H9 (cell line): Measurements from ENCODE around the gene DGCR2. TPM values are rescaled to one million over a fixed set of nuclear protein-coding genes. Genes with fewer than 3 reads are reported as not detected.

Source experiments
- DNase-seq: peaks from one replicate; pipeline ENCODE4 v3.0.0-alpha.2; 2017
- H2AFZ ChIP-seq: one replicate; pipeline ENCODE4 v1.6.1; 2013; ENCODE audit warnings: mild to moderate bottlenecking, low read length, control low read depth, moderate library complexity
- H2AK5ac ChIP-seq: 2 replicates; pipeline ENCODE4 v1.6.1; 2013; ENCODE audit warnings: low read length, control low read depth, mixed read lengths; ENCODE audit not compliant: insufficient read length
- H2BK120ac ChIP-seq: one replicate; pipeline ENCODE4 v1.6.1; 2013; ENCODE audit warnings: low read depth, mild to moderate bottlenecking, low read length, control low read depth, inconsistent platforms; ENCODE audit not compliant: poor library complexity, severe bottlenecking
- H2BK12ac ChIP-seq: 2 replicates; pipeline ENCODE4 v1.6.1; 2013; ENCODE audit warnings: low read length, control low read depth, mixed read lengths, low read depth; ENCODE audit not compliant: insufficient read length
- H2BK15ac ChIP-seq: 2 replicates; pipeline ENCODE4 v1.6.1; 2013; ENCODE audit warnings: low read depth, low read length, control low read depth
- H2BK20ac ChIP-seq: one replicate; pipeline ENCODE4 v1.6.1; 2013; ENCODE audit warnings: low read depth, mild to moderate bottlenecking, low read length, control low read depth, inconsistent platforms; ENCODE audit not compliant: poor library complexity, severe bottlenecking
- H2BK5ac ChIP-seq: 2 replicates; pipeline ENCODE4 v1.6.1; 2013; ENCODE audit warnings: low read length, control low read depth, mixed read lengths; ENCODE audit not compliant: insufficient read length
- H3K14ac ChIP-seq: 2 replicates; pipeline ENCODE4 v1.6.1; 2013; ENCODE audit warnings: low read length, control low read depth; ENCODE audit not compliant: insufficient read depth
- H3K18ac ChIP-seq: 2 replicates; pipeline ENCODE4 v1.6.1; 2013; ENCODE audit warnings: low read depth, mild to moderate bottlenecking, mixed read lengths, low read length, control low read depth; ENCODE audit not compliant: insufficient read length
- H3K23ac ChIP-seq: 2 replicates; pipeline ENCODE4 v1.6.1; 2013; ENCODE audit warnings: low read length, control low read depth, mixed read lengths, low read depth; ENCODE audit not compliant: insufficient read length
- H3K23me2 ChIP-seq: 2 replicates; pipeline ENCODE4 v1.6.1; 2013; ENCODE audit warnings: low read depth, mild to moderate bottlenecking, mixed read lengths, low read length, control low read depth; ENCODE audit not compliant: insufficient read length, poor library complexity, severe bottlenecking
- H3K27ac ChIP-seq: 2 replicates; pipeline ENCODE4 v1.5.1; 2013; ENCODE audit warnings: low read length, control low read depth, mixed read lengths, low read depth; ENCODE audit not compliant: insufficient read length
- H3K27me3 ChIP-seq: 2 replicates; pipeline ENCODE4 v1.6.1; 2013; ENCODE audit warnings: low read length, control low read depth, inconsistent platforms; ENCODE audit not compliant: insufficient read depth
- H3K4ac ChIP-seq: 2 replicates; pipeline ENCODE4 v1.6.1; 2013; ENCODE audit warnings: low read depth, mild to moderate bottlenecking, control low read depth, inconsistent platforms, low read length, moderate library complexity
- H3K4me1 ChIP-seq: 2 replicates; pipeline ENCODE4 v1.6.1; 2013; ENCODE audit warnings: low read length, control low read depth, inconsistent platforms; ENCODE audit not compliant: insufficient read depth
- H3K4me2 ChIP-seq: 2 replicates; pipeline ENCODE4 v1.6.1; 2013; ENCODE audit warnings: low read length, control low read depth, mixed read lengths; ENCODE audit not compliant: insufficient read length, insufficient read depth
- H3K56ac ChIP-seq: 2 replicates; pipeline ENCODE4 v1.6.1; 2013; ENCODE audit warnings: low read depth, mild to moderate bottlenecking, mixed read lengths, low read length, control low read depth; ENCODE audit not compliant: insufficient read length
- H3K79me1 ChIP-seq: 2 replicates; pipeline ENCODE4 v1.6.1; 2013; ENCODE audit warnings: low read depth, mild to moderate bottlenecking, moderate library complexity, low read length, control low read depth, inconsistent platforms; ENCODE audit not compliant: insufficient read depth, poor library complexity, severe bottlenecking
- H3K79me2 ChIP-seq: 2 replicates; pipeline ENCODE4 v1.6.1; 2013; ENCODE audit warnings: low read length, control low read depth, inconsistent platforms; ENCODE audit not compliant: insufficient read depth
- H3K9ac ChIP-seq: 2 replicates; pipeline ENCODE4 v1.6.1; 2013; ENCODE audit warnings: low read length, control low read depth, mixed read lengths; ENCODE audit not compliant: insufficient read length; ENCODE audit errors: extremely low read depth
- H3K9me3 ChIP-seq: one replicate; pipeline ENCODE4 v1.6.1; 2013; ENCODE audit warnings: low read depth, low read length, inconsistent platforms; ENCODE audit not compliant: control insufficient read depth
- H3T11ph ChIP-seq: one replicate; pipeline ENCODE4 v1.6.1; 2013; ENCODE audit warnings: mild to moderate bottlenecking, low read length, control low read depth, inconsistent platforms
- H4K20me1 ChIP-seq: one replicate; pipeline ENCODE4 v1.6.1; 2013; ENCODE audit not compliant: control insufficient read depth, insufficient read length, insufficient read depth
- H4K5ac ChIP-seq: 2 replicates; pipeline ENCODE4 v1.6.1; 2013; ENCODE audit warnings: low read depth, mild to moderate bottlenecking, mixed read lengths, low read length, control low read depth; ENCODE audit not compliant: insufficient read length
- H4K8ac ChIP-seq: replicated peaks from 2 replicates; pipeline ENCODE4 v1.6.1; 2013; ENCODE audit warnings: low read length, control low read depth, mixed read lengths, low read depth; ENCODE audit not compliant: insufficient read length
- H4K91ac ChIP-seq: 2 replicates; pipeline ENCODE4 v1.6.1; 2013; ENCODE audit warnings: low read depth, mild to moderate bottlenecking, moderate library complexity, mixed read lengths, low read length, control low read depth; ENCODE audit not compliant: insufficient read length
- H3K27ac Mint-ChIP-seq, 3 experiments: 2 replicates in 2 of 3; 3 replicates in 1 of 3; pipeline ENCODE4 v1.8.0; 2020 to 2021; ENCODE audit warnings: mixed read lengths in 3 of 3, mild to moderate bottlenecking in 1 of 3, moderate library complexity in 1 of 3
- H3K27me3 Mint-ChIP-seq: 2 replicates; pipeline ENCODE4 v1.8.0; 2021; ENCODE audit warnings: low read depth, mild to moderate bottlenecking, moderate library complexity, mixed read lengths
- H3K36me3 Mint-ChIP-seq, 3 experiments: 2 replicates in 2 of 3; 3 replicates in 1 of 3; pipeline ENCODE4 v1.8.0; 2020 to 2021; ENCODE audit warnings: low read depth in 3 of 3, mixed read lengths in 3 of 3; ENCODE audit not compliant: insufficient read depth in 1 of 3
- H3K4me1 Mint-ChIP-seq, 2 experiments: 2 replicates each; pipeline ENCODE4 v1.8.0; 2020; ENCODE audit warnings: mixed read lengths in 2 of 2
- H3K4me3 Mint-ChIP-seq, 2 experiments: 2 replicates in 1 of 2; 3 replicates in 1 of 2; pipeline ENCODE4 v1.8.0; 2020 to 2021; ENCODE audit warnings: mild to moderate bottlenecking in 2 of 2, mixed read lengths in 2 of 2, moderate library complexity in 1 of 2
- H3K9me3 Mint-ChIP-seq, 2 experiments: 2 replicates in 1 of 2; 3 replicates in 1 of 2; pipeline ENCODE4 v1.8.0; 2020; ENCODE audit warnings: mild to moderate bottlenecking in 2 of 2, mixed read lengths in 2 of 2, moderate library complexity in 1 of 2
- WGBS: extraction: QIAGEN DNeasy Blood & Tissue Kit; methylation state at CpG from one replicate; pipeline ENCODE4 v1.1.7; 2013; ENCODE audit warnings: missing lambda C conversion rate, low lambda C conversion rate, mixed read lengths; ENCODE audit not compliant: insufficient read length; ENCODE audit errors: extremely low coverage; 5-methylcytosine and 5-hydroxymethylcytosine counted together
- total RNA-seq: library from RNA; stranded (reverse); gene quantifications from 2 replicates; pipeline ENCODE4 v1.2.1, GENCODE V29; 2021
- TF ChIP-seq, protein P1 (sequence below): fragments of 200-600 bp; sonication (generic); conservative IDR thresholded peaks from 3 replicates; pipeline ENCODE4 v1.8.0; 2021; ENCODE audit warnings: antibody characterized with exemption, mild to moderate bottlenecking

The DGCR2 gene
- total RNA-seq, 1 experiment from 2014 or later, result 47.2 TPM

DNA sequence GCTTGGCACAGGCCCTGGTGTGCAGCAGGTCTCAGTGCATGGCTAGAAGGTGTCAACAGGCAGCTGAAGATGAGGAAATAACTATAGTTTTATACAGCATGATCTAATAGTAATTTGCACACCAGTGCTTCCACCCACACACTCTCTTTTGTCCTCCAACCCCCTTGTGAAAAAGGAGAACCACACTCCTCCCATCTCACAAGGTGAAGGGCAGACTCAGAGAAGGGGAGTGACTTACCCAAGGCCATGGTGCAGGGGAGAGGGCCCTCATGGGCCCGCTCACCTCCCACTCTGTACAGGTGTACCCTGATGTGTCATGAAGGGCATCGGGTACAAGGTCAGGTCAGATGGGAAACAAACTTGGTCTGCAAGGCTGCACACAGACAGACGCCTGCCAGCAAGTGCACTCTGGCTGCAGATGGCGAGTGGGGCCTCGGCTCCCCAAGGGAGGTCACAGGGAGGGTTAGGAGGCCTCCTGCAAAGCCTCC lies 53.4 kb downstream of the DGCR2 start:
- no peaks in the 10 kb centered on the region for H3K27me3 Mint-ChIP-seq
- no peak overlapping the region for H2AK5ac ChIP-seq
- no peak overlapping the region for H4K5ac ChIP-seq
- no peak overlapping the region for H2BK20ac ChIP-seq
- TF ChIP-seq, protein P1, sequence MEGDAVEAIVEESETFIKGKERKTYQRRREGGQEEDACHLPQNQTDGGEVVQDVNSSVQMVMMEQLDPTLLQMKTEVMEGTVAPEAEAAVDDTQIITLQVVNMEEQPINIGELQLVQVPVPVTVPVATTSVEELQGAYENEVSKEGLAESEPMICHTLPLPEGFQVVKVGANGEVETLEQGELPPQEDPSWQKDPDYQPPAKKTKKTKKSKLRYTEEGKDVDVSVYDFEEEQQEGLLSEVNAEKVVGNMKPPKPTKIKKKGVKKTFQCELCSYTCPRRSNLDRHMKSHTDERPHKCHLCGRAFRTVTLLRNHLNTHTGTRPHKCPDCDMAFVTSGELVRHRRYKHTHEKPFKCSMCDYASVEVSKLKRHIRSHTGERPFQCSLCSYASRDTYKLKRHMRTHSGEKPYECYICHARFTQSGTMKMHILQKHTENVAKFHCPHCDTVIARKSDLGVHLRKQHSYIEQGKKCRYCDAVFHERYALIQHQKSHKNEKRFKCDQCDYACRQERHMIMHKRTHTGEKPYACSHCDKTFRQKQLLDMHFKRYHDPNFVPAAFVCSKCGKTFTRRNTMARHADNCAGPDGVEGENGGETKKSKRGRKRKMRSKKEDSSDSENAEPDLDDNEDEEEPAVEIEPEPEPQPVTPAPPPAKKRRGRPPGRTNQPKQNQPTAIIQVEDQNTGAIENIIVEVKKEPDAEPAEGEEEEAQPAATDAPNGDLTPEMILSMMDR, result no peak
- H2BK15ac ChIP-seq, result no peak overlapping the region
- no peak overlapping the region for H3K4me3 Mint-ChIP-seq
- no peaks in the 10 kb centered on the region for H3K9me3 Mint-ChIP-seq
- no peaks in the 10 kb centered on the region for H3K4me1 ChIP-seq
- H3K4me1 Mint-ChIP-seq, result 0 out of 4 replicates have a peak, but pooled peaks cover 0 to 2% of the 10 kb centered on the region in 2 experiments
- H4K91ac ChIP-seq, result no peak overlapping the region
- H3K4me2 ChIP-seq, result no peak overlapping the region
- no peaks in the 10 kb centered on the region for H3K9me3 ChIP-seq
- WGBS, result no CpG with 5 or more reads among the region's 5 CpGs
- H3T11ph ChIP-seq, result no peak overlapping the region
- no peak overlapping the region for H3K23ac ChIP-seq
- no peak overlapping the region for H3K27ac ChIP-seq
- H4K8ac ChIP-seq, result no peak overlapping the region
- H3K79me2 ChIP-seq, result no peaks in the 10 kb centered on the region
- H3K14ac ChIP-seq, result no peak overlapping the region
- H2BK120ac ChIP-seq, result no peak overlapping the region
- no peaks in the 10 kb centered on the region for H3K79me1 ChIP-seq
- H2BK5ac ChIP-seq, result no peak overlapping the region
- no peak overlapping the region for H3K9ac ChIP-seq
- H3K27me3 ChIP-seq, result no peaks in the 10 kb centered on the region
- H3K18ac ChIP-seq, result no peak overlapping the region
- no peak overlapping the region for H2AFZ ChIP-seq
- H4K20me1 ChIP-seq, result no peaks in the 10 kb centered on the region
- H3K36me3 Mint-ChIP-seq, result peaks cover 12 to 62% (median 46%) of the 10 kb centered on the region in 3 experiments; a peak in 6 of 7 replicates
- no peak overlapping the region for H3K27ac Mint-ChIP-seq
- H3K23me2 ChIP-seq, result no peaks in the 10 kb centered on the region
- no peak overlapping the region for H3K56ac ChIP-seq
- H3K4ac ChIP-seq, result no peak overlapping the region
- no peak overlapping the region for H2BK12ac ChIP-seq
- DNase-seq, result no peak
